Smooth muscle cell (in vitro differentiated cells): ENCODE results near the gene CHMP4B. TPM values are rescaled to one million over a fixed set of nuclear protein-coding genes. Genes with fewer than 3 reads are reported as not detected.

Experiments used
- DNase-seq: peaks from one replicate; lab custom pipeline; 2025; ENCODE audit not compliant: unreplicated experiment; lab: John Stamatoyannopoulos, UW
- H2AFZ ChIP-seq: fragments of 200-600 bp; sonication (generic); 2 replicates; pipeline ENCODE4 v1.6.0; 2016; ENCODE audit warnings: antibody characterized with exemption, low read depth, mild to moderate bottlenecking
- H3F3A ChIP-seq: fragments of 200-600 bp; sonication (generic); 2 replicates; pipeline ENCODE4 v1.6.0; 2017; ENCODE audit warnings: antibody characterized with exemption, low read depth
- H3K27ac ChIP-seq: fragments of 200-600 bp; sonication (generic); 2 replicates; pipeline ENCODE4 v1.5.1; 2016; ENCODE audit warnings: low read depth, mild to moderate bottlenecking
- H3K27me3 ChIP-seq: fragments of 200-600 bp; sonication (generic); 2 replicates; pipeline ENCODE4 v1.6.1; 2016; ENCODE audit warnings: low read depth, mild to moderate bottlenecking
- H3K36me3 ChIP-seq: fragments of 200-600 bp; sonication (generic); 2 replicates; pipeline ENCODE4 v1.5.1; 2016; ENCODE audit warnings: low read depth
- H3K4me1 ChIP-seq: fragments of 200-600 bp; sonication (generic); 2 replicates; pipeline ENCODE4 v1.5.1; 2016; ENCODE audit warnings: low read depth
- H3K4me2 ChIP-seq: fragments of 200-600 bp; sonication (generic); 2 replicates; pipeline ENCODE4 v1.6.0; 2016; ENCODE audit warnings: mild to moderate bottlenecking
- H3K4me3 ChIP-seq: fragments of 200-600 bp; sonication (generic); 2 replicates; pipeline ENCODE4 v1.5.1; 2016; ENCODE audit warnings: mild to moderate bottlenecking
- H3K79me2 ChIP-seq: fragments of 200-600 bp; sonication (generic); 2 replicates; pipeline ENCODE4 v1.6.0; 2016; ENCODE audit warnings: low read depth, mild to moderate bottlenecking
- H3K9ac ChIP-seq: fragments of 200-600 bp; sonication (generic); 2 replicates; pipeline ENCODE4 v1.6.0; 2016; ENCODE audit warnings: low read depth
- H3K9me3 ChIP-seq: fragments of 200-600 bp; sonication (generic); replicated peaks from 2 replicates; pipeline ENCODE4 v1.5.1; 2016; ENCODE audit warnings: low read depth
- H4K20me1 ChIP-seq: fragments of 200-600 bp; sonication (generic); 2 replicates; pipeline ENCODE4 v1.6.0; 2016; ENCODE audit warnings: low read depth
- WGBS: methylation state at CpG from one replicate; pipeline ENCODE4 v1.1.7; 2016; ENCODE audit warnings: low lambda C conversion rate; 5-methylcytosine and 5-hydroxymethylcytosine counted together
- polyA plus RNA-seq: library from polyadenylated mRNA; unstranded; fragments of >200 nt; fragmentation: Nextera tagmentation; extraction: Ambion mirVana; gene quantifications from 2 replicates; pipeline ENCODE4 v1.2.1, GENCODE V29; 2016
- total RNA-seq: library from RNA; depleted of rRNA; stranded (reverse); fragments of >200 nt; gene quantifications from 2 replicates; pipeline ENCODE4 v1.2.3, GENCODE V29; 2014
- TF ChIP-seq, protein P1 (sequence below): fragments of 200-600 bp; sonication (generic); IDR thresholded peaks from 2 replicates; pipeline ENCODE4 v1.5.1; 2017; ENCODE audit warnings: borderline replicate concordance, mild to moderate bottlenecking, antibody characterized with exemption; ENCODE audit not compliant: insufficient read depth, poor library complexity, severe bottlenecking

The CHMP4B gene, protein sequence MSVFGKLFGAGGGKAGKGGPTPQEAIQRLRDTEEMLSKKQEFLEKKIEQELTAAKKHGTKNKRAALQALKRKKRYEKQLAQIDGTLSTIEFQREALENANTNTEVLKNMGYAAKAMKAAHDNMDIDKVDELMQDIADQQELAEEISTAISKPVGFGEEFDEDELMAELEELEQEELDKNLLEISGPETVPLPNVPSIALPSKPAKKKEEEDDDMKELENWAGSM
- 49.4 and 52.7 TPM in 2 replicates for total RNA-seq
- polyA plus RNA-seq: 6.2 and 7.1 TPM in 2 replicates

DNA sequence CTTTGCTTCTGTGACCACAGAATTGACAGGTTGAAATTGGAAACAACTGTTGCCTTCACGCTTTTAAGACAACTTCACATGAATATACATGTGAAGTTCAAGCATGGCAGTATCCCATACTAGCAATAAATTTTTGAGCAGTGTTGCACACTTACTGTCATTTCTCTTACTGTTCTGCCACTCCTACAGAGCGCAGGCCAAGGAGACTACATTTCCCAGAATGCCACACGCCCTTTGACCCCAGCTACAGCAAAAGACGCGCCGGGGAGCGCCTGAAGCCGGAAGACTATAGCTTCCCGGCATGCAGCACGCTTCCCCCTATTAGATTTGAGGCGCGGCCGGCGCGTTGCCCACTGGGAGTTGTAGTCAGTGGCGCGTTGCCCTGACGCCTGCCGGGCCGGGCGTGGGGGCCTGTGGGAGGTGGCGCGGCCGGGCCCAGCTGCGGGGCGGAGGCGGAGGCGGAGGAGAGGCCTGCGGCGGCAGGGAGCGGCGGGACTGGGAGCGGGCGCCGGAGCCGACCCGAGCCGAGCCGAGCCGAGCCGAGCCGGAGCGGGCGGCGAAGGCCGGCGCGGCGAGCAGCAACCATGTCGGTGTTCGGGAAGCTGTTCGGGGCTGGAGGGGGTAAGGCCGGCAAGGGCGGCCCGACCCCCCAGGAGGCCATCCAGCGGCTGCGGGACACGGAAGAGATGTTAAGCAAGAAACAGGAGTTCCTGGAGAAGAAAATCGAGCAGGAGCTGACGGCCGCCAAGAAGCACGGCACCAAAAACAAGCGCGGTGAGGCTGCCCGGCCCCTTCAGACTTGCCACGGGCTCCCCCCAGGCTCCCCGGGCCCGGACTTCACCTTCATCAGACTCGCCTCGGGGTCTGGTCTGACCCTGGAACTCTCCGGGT, at the start of gene CHMP4B:
Gene CHMP4B, plus strand, starts transcription at position 464 of the 891 bp plus-strand sequence. Its CDS starts 121 bp downstream, at position 585.
- Histone ChIP-seq H3K36me3 (no peaks in the 10 kb centered on the region), H2AFZ (peak within 1 kb of the TSS; percentile 22), H3K9ac (peak within 1 kb of the TSS; percentile 99), H3K4me3 (peak within 1 kb of the TSS; percentile 80), H3K4me1 (peaks cover 10% of the 10 kb centered on the region), H3K79me2 (peaks cover 47% of the 10 kb centered on the region), H4K20me1 (peaks cover 39% of the 10 kb centered on the region), H3K27ac (peak within 1 kb of the TSS; percentile 99), H3K9me3 (no peaks in the 10 kb centered on the region), H3K27me3 (no peaks in the 10 kb centered on the region), H3K4me2 (peak within 1 kb of the TSS; percentile 96), H3F3A (peaks cover 3% of the 10 kb centered on the region)
- TF ChIP-seq, protein P1, sequence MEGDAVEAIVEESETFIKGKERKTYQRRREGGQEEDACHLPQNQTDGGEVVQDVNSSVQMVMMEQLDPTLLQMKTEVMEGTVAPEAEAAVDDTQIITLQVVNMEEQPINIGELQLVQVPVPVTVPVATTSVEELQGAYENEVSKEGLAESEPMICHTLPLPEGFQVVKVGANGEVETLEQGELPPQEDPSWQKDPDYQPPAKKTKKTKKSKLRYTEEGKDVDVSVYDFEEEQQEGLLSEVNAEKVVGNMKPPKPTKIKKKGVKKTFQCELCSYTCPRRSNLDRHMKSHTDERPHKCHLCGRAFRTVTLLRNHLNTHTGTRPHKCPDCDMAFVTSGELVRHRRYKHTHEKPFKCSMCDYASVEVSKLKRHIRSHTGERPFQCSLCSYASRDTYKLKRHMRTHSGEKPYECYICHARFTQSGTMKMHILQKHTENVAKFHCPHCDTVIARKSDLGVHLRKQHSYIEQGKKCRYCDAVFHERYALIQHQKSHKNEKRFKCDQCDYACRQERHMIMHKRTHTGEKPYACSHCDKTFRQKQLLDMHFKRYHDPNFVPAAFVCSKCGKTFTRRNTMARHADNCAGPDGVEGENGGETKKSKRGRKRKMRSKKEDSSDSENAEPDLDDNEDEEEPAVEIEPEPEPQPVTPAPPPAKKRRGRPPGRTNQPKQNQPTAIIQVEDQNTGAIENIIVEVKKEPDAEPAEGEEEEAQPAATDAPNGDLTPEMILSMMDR: no peak
- under 1% methylated on average over 68 of the region's 71 CpGs for WGBS
- peak; percentile 93 for DNase-seq

DNA sequence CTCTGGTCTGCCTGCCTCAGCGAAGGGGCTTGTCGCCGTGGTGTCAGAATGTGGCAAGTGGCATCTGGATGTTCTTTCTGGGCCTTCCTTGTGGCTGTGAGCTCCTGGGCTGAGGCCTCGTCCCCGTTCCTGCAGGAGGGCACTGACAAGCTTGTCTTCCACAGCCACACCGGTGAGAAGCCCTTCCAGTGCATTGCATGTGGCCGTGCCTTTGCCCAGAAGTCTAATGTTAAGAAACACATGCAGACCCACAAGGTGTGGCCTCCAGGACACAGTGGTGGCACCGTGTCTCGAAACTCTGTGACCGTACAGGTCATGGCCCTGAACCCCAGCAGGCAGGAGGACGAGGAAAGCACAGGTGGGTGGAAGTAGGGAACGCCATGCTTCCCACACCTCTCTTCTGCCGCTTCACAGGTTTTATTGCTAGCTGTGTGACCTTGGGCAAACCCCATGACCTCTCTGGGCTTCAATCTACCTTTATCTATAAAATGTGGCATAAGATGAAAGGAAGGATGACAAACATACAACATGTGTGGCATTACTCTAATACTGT, 49.4 kb upstream of the CHMP4B start:
- H3K79me2 ChIP-seq: no peaks in the 10 kb centered on the region
- no peaks in the 10 kb centered on the region for H3K27me3 ChIP-seq
- no peak overlapping the region for H3K9ac ChIP-seq
- DNase-seq: no peak
- no peak overlapping the region for H3K4me3 ChIP-seq
- H4K20me1 ChIP-seq: no peaks in the 10 kb centered on the region
- H3K27ac ChIP-seq: no peak overlapping the region
- no peaks in the 10 kb centered on the region for H3K4me1 ChIP-seq
- H3F3A ChIP-seq: no peaks in the 10 kb centered on the region
- H3K9me3 ChIP-seq: peaks cover 6% of the 10 kb centered on the region
- TF ChIP-seq, protein P1: no peak
- 99% methylated on average over 13 of the region's 13 CpGs for WGBS
- no peak overlapping the region for H3K4me2 ChIP-seq
- H3K36me3 ChIP-seq: no peaks in the 10 kb centered on the region
- H2AFZ ChIP-seq: no peak overlapping the region

DNA sequence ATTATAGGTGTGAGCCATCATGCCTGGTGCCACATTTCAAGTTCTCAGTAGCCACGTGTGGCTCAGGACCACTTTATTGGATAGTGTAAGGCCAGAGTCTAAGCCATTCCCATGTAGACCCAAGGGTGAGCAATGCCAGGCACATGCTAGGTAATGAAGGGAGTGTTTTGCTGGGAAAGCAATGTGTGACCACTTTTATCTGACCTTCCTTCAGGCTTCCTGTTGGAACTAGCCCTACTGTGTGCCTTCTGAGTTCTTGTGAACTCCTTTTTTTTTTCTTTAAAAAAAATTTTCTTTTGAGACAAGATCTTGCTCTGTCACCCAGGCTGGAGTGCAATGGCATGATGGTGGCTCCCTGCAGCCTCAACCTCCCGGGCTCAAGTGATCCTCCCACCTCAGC, 46.0 kb upstream of the CHMP4B start:
- WGBS: 98% methylated on average over 2 of the region's 2 CpGs
- H4K20me1 ChIP-seq: no peaks in the 10 kb centered on the region
- no peak overlapping the region for H3K27ac ChIP-seq
- no peak overlapping the region for H2AFZ ChIP-seq
- no peaks in the 10 kb centered on the region for H3F3A ChIP-seq
- H3K4me2 ChIP-seq: no peak overlapping the region
- no peaks in the 10 kb centered on the region for H3K36me3 ChIP-seq
- no peak overlapping the region for H3K9ac ChIP-seq
- H3K9me3 ChIP-seq: no peaks in the 10 kb centered on the region
- H3K27me3 ChIP-seq: no peaks in the 10 kb centered on the region
- no peak overlapping the region for H3K4me3 ChIP-seq
- no peaks in the 10 kb centered on the region for H3K4me1 ChIP-seq
- TF ChIP-seq, protein P1: no peak
- no peak for DNase-seq
- H3K79me2 ChIP-seq: no peaks in the 10 kb centered on the region
